HL-60 (cell line): Measurements from ENCODE around the gene MVK.
A peak's percentile ranks its signal among the peaks of the same experiment; 100 is the strongest.

Experiments used
- DNase-seq, 2 experiments: peaks; one replicate each; pipeline ENCODE4 v3.0.0-alpha.2; 2010 to 2020; ENCODE audit warnings: low read depth in 1 of 2, low spot score in 1 of 2
- H3K27ac ChIP-seq: fragments of 250-450 bp; sonication (Bioruptor Pico); replicated peaks from 2 replicates; pipeline ENCODE4 v1.5.1; 2020; ENCODE audit warnings: mild to moderate bottlenecking, moderate library complexity
- H3K27me3 ChIP-seq: fragments of 250-450 bp; sonication (Bioruptor Pico); 2 replicates; pipeline ENCODE4 v1.5.1; 2021; ENCODE audit warnings: mild to moderate bottlenecking, moderate library complexity; ENCODE audit not compliant: insufficient read depth, poor library complexity, severe bottlenecking
- H3K4me3 ChIP-seq: replicated peaks from 2 replicates; pipeline ENCODE4 v1.5.1; 2011; ENCODE audit warnings: mild to moderate bottlenecking, control low read depth, low read length; ENCODE audit not compliant: insufficient read depth
- GABPA ChIP-seq: IDR thresholded peaks from 2 replicates; pipeline ENCODE4 v1.6.1; 2012; ENCODE audit warnings: low read depth
- POLR2AphosphoS5 ChIP-seq: IDR thresholded peaks from 2 replicates; pipeline ENCODE4 v1.6.1; 2012; ENCODE audit warnings: low read depth
- SPI1 ChIP-seq: IDR thresholded peaks from 2 replicates; pipeline ENCODE4 v1.6.1; 2012; ENCODE audit warnings: low read depth, mild to moderate bottlenecking, borderline replicate concordance
- long read RNA-seq: library from polyadenylated mRNA; unstranded; transcript quantifications from one replicate; pipeline ENCODE4 v2.0.0, GENCODE V29; 2020
- TF ChIP-seq, protein P1 (sequence below): IDR thresholded peaks from one replicate; pipeline ENCODE4 v1.5.1; 2011; ENCODE audit warnings: low read length, control low read depth, inconsistent platforms; ENCODE audit not compliant: insufficient read depth
- TF ChIP-seq, protein P2 (sequence below): IDR thresholded peaks from 2 replicates; pipeline ENCODE4 v1.6.1; 2012; ENCODE audit warnings: low read depth; ENCODE audit not compliant: insufficient replicate concordance

The MVK gene
- long read RNA-seq, full-length matches to known transcripts = 185 of 211 reads
- long read RNA-seq, partial matches to known transcripts = 7 of 211 reads
- long read RNA-seq, other reads (novel, unspliced or antisense) = 19 of 211 reads

DNA sequence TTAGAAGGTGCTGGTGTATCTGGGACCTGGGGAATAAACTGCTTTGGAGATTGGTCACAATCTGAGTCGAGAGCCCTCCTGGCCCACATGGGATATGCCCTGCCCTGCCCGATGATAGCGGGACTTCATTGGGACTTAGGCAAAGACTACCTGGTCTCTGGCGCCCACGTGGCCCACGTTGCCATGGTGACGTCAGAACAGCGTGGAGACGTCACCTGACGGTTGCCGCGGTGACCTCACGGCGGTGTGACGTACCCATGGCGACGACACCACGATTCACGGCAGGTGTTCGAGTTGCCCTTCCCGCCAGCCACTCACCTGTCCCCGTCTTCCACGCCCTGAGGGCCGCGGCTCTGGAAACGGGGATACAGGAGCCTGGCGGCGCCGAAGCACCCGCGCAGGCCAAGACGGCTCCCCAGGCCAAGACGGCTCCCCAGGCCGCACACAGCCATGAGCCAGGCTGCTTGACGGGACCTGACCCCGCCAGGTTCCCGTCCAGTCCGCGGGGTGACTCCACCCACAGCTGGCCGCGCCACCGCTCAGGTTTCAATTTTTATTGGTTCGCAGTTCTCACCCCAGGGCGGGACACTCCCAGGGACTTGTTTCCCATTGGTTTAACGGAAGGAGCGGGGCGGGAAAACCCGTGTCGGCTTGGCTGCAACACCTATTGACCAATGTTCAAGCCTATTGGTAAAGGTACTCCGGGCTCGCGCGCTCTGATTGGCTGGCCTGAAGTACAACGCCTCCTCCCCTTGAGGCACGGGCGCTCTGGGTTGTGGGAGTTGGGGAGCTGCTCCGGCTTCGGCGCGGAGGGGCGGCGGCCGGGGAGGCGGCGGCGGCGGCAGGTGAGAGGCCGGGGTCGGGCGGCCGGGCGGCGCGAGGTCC lies at the start of gene MVK, which contains the start of gene MMAB:
Gene MVK, plus strand, starts transcription at position 766 of the 885 bp plus-strand sequence. CDS start 1,029 bp downstream, outside the sequence.
Gene MMAB, minus strand, starts transcription at position 476 of the 885 bp plus-strand sequence. Its CDS starts 24 bp downstream, at position 452.
- no peak; the same call in 1 of the 2 replicates for TF ChIP-seq SPI1
- 0 out of 2 replicates have a peak, but pooled peaks have one; percentile 6 for TF ChIP-seq GABPA
- TF ChIP-seq, protein P1, sequence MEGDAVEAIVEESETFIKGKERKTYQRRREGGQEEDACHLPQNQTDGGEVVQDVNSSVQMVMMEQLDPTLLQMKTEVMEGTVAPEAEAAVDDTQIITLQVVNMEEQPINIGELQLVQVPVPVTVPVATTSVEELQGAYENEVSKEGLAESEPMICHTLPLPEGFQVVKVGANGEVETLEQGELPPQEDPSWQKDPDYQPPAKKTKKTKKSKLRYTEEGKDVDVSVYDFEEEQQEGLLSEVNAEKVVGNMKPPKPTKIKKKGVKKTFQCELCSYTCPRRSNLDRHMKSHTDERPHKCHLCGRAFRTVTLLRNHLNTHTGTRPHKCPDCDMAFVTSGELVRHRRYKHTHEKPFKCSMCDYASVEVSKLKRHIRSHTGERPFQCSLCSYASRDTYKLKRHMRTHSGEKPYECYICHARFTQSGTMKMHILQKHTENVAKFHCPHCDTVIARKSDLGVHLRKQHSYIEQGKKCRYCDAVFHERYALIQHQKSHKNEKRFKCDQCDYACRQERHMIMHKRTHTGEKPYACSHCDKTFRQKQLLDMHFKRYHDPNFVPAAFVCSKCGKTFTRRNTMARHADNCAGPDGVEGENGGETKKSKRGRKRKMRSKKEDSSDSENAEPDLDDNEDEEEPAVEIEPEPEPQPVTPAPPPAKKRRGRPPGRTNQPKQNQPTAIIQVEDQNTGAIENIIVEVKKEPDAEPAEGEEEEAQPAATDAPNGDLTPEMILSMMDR = no peak
- peak; percentile 83 for TF ChIP-seq POLR2AphosphoS5
- TF ChIP-seq, protein P2, sequence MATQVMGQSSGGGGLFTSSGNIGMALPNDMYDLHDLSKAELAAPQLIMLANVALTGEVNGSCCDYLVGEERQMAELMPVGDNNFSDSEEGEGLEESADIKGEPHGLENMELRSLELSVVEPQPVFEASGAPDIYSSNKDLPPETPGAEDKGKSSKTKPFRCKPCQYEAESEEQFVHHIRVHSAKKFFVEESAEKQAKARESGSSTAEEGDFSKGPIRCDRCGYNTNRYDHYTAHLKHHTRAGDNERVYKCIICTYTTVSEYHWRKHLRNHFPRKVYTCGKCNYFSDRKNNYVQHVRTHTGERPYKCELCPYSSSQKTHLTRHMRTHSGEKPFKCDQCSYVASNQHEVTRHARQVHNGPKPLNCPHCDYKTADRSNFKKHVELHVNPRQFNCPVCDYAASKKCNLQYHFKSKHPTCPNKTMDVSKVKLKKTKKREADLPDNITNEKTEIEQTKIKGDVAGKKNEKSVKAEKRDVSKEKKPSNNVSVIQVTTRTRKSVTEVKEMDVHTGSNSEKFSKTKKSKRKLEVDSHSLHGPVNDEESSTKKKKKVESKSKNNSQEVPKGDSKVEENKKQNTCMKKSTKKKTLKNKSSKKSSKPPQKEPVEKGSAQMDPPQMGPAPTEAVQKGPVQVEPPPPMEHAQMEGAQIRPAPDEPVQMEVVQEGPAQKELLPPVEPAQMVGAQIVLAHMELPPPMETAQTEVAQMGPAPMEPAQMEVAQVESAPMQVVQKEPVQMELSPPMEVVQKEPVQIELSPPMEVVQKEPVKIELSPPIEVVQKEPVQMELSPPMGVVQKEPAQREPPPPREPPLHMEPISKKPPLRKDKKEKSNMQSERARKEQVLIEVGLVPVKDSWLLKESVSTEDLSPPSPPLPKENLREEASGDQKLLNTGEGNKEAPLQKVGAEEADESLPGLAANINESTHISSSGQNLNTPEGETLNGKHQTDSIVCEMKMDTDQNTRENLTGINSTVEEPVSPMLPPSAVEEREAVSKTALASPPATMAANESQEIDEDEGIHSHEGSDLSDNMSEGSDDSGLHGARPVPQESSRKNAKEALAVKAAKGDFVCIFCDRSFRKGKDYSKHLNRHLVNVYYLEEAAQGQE = peak; percentile 17
- Histone ChIP-seq H3K27ac (peak within 1 kb of the TSS; percentile 94), H3K27me3 (no peaks in the 10 kb centered on the region), H3K4me3 (peak within 1 kb of the TSS; percentile 73)
- DNase-seq = peak; percentile 99 to 100

DNA sequence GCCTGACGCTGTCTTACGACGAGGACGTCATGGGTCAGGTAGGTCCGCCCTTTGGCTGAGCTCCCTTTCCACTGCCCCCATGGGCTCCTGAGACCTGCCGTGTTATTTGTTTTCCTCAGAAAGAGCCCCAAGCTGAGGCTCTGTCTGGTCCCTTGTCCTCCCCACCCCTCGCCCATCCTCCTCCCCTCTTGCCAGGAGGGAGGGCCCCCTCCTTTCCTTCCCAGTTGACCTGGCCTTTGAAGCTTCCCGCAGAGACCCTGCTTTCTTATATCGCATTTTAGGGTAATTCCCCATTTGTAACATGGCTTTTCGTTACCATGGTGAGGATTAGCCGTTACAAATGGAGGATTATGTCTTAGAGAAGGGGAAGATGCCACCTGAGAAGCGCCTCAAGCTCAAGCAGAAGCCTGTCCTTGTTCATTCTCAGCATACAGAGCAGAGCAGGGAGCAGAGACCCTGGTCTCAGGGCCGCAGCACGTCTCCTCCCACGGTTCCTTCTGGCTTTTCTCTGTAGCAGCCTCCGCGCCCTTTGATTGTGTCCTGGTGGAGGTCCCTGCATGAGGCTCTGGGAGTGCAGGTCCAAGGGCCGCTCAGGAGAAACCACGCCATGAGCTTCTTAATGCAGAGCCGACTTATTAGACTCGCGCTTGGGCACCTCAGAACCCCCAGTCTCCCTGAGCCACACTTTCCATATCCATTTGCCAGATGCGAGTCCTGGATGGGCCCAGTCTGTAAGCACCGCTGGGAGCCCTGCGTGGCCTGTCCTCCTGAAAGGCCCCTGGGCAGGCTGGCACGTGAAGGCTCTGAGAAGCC lies 48.9 kb upstream of the MVK start:
- DNase-seq = no peak
- Histone ChIP-seq H3K27me3 (no peaks in the 10 kb centered on the region), H3K4me3 (no peak overlapping the region), H3K27ac (no peak overlapping the region)
- TF ChIP-seq POLR2AphosphoS5 = no peak
- no peak for TF ChIP-seq GABPA
- TF ChIP-seq SPI1 = no peak

DNA sequence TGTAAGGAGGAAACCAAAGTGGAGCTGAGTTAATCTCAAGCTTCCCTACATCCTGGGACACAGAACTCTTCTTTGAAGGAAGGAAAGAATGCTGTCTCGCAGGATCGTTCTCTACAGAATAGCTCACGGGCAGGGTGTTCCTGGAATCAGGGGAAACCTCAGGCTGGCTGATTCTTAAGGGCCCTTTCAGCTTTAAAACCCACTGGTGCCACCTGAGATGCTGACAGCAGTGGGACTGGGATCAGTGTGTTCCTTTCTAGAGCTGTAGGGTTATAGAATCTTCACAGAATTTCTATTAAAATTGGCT lies 48.4 kb upstream of the MVK start:
- DNase-seq = no peak
- no peaks in the 10 kb centered on the region for H3K27me3 ChIP-seq
- no peak overlapping the region for H3K4me3 ChIP-seq
- no peak overlapping the region for H3K27ac ChIP-seq
- no peak for TF ChIP-seq POLR2AphosphoS5
- TF ChIP-seq GABPA = no peak
- TF ChIP-seq, protein P2 = no peak
- no peak for TF ChIP-seq SPI1
- TF ChIP-seq, protein P1 = no peak
